ENCODE results near the gene RAB28. TPM values are rescaled to one million over a fixed set of nuclear protein-coding genes. Genes with fewer than 3 reads are reported as not detected.

RAB28 gene
- total and polyA plus RNA-seq, 9 of the 15 experiments (the other 6 are each of a cell fraction or from before 2014, with no cell fraction given) = 6.7 to 40.4 (median 23.0) TPM

DNA sequence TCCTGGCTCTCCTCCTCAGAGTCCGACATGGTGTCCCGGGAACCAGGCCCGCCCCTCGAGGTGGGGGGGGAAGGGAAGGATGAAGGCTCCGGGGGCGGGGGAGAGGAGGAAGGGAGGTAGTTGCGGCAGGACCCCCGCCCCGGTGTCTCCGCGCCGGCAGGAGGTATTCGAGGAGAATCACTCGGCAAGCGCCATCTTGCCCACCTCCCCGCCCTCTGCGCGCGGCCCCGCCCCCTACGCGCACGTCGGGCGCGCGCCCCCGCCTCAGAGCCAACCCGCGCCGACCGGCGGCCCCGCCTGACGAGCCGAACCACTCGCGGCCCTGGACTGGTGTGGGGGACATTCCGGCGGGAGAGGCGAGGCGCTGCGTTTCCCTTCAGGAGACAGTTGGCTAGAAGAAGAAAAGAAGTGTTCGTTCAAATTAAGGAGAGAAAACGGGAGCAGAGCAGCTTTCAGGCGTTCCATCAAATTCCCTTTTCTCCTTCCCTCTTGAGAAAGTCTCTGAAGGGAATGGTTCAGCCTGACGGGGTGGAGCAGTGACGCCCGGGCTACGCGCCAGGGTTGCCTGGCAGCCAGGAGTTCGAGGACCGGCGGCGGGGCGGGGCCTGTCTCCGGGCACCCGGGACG is at the start of gene RAB28 (continued):
- TF ChIP-seq CREB1 (IDR thresholded peaks at IDR 0.05) (peak; percentile 94), CREB1 (CRISPR knock-in tag; IDR thresholded peaks at IDR 0.05) (peak; percentile 86), SMC3 (conservative IDR thresholded peaks at IDR 0.05; ENCODE audit: insufficient read depth, low read depth, low read length) (no peak), ZNF354B (CRISPR knock-in tag; IDR thresholded peaks at IDR 0.05) (no peak), SRSF7 (optimal IDR thresholded peaks at IDR 0.05; ENCODE audit: low read depth, low read length) (no peak), ZC3H4 (CRISPR knock-in tag; IDR thresholded peaks at IDR 0.05; ENCODE audit: borderline replicate concordance) (no peak), ZNF224 (CRISPR knock-in tag; IDR thresholded peaks at IDR 0.05) (no peak), STAT5B (CRISPR knock-in tag; IDR thresholded peaks at IDR 0.05) (no peak), ARHGAP35 (IDR thresholded peaks at IDR 0.05; ENCODE audit: partially characterized antibody) (no peak), CBFB (CRISPR knock-in tag; IDR thresholded peaks at IDR 0.05) (no peak), EP300 (IDR thresholded peaks at IDR 0.05; ENCODE audit: low read length) (no peak), RBM34 (IDR thresholded peaks at IDR 0.05; ENCODE audit: borderline replicate concordance, insufficient read depth, low read length) (no peak), SIRT6 (IDR thresholded peaks at IDR 0.05; ENCODE audit: low read depth, low read length) (no peak), RBM14 (IDR thresholded peaks at IDR 0.05; ENCODE audit: borderline replicate concordance, insufficient read depth, low read depth, low read length) (no peak), RBM25 (IDR thresholded peaks at IDR 0.05; ENCODE audit: low read depth, low read length, severe bottlenecking) (no peak), STAT5A (IDR thresholded peaks at IDR 0.05; ENCODE audit: borderline replicate concordance, low read length) (no peak), FOXJ3 (CRISPR knock-in tag; IDR thresholded peaks at IDR 0.05) (no peak)
- TF ChIP-seq, protein P1, sequence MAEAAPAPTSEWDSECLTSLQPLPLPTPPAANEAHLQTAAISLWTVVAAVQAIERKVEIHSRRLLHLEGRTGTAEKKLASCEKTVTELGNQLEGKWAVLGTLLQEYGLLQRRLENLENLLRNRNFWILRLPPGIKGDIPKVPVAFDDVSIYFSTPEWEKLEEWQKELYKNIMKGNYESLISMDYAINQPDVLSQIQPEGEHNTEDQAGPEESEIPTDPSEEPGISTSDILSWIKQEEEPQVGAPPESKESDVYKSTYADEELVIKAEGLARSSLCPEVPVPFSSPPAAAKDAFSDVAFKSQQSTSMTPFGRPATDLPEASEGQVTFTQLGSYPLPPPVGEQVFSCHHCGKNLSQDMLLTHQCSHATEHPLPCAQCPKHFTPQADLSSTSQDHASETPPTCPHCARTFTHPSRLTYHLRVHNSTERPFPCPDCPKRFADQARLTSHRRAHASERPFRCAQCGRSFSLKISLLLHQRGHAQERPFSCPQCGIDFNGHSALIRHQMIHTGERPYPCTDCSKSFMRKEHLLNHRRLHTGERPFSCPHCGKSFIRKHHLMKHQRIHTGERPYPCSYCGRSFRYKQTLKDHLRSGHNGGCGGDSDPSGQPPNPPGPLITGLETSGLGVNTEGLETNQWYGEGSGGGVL (CRISPR knock-in tag; IDR thresholded peaks at IDR 0.05) = no peak
- TF ChIP-seq, protein P2, sequence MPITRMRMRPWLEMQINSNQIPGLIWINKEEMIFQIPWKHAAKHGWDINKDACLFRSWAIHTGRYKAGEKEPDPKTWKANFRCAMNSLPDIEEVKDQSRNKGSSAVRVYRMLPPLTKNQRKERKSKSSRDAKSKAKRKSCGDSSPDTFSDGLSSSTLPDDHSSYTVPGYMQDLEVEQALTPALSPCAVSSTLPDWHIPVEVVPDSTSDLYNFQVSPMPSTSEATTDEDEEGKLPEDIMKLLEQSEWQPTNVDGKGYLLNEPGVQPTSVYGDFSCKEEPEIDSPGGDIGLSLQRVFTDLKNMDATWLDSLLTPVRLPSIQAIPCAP (CRISPR knock-in tag; IDR thresholded peaks at IDR 0.05; ENCODE audit: borderline replicate concordance) = no peak
- TF ChIP-seq, protein P3, sequence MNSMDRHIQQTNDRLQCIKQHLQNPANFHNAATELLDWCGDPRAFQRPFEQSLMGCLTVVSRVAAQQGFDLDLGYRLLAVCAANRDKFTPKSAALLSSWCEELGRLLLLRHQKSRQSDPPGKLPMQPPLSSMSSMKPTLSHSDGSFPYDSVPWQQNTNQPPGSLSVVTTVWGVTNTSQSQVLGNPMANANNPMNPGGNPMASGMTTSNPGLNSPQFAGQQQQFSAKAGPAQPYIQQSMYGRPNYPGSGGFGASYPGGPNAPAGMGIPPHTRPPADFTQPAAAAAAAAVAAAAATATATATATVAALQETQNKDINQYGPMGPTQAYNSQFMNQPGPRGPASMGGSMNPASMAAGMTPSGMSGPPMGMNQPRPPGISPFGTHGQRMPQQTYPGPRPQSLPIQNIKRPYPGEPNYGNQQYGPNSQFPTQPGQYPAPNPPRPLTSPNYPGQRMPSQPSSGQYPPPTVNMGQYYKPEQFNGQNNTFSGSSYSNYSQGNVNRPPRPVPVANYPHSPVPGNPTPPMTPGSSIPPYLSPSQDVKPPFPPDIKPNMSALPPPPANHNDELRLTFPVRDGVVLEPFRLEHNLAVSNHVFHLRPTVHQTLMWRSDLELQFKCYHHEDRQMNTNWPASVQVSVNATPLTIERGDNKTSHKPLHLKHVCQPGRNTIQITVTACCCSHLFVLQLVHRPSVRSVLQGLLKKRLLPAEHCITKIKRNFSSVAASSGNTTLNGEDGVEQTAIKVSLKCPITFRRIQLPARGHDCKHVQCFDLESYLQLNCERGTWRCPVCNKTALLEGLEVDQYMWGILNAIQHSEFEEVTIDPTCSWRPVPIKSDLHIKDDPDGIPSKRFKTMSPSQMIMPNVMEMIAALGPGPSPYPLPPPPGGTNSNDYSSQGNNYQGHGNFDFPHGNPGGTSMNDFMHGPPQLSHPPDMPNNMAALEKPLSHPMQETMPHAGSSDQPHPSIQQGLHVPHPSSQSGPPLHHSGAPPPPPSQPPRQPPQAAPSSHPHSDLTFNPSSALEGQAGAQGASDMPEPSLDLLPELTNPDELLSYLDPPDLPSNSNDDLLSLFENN (IDR thresholded peaks at IDR 0.05; ENCODE audit: low read depth in 2 of 2, low read length in 2 of 2) = no peak
- TF ChIP-seq, protein P4, sequence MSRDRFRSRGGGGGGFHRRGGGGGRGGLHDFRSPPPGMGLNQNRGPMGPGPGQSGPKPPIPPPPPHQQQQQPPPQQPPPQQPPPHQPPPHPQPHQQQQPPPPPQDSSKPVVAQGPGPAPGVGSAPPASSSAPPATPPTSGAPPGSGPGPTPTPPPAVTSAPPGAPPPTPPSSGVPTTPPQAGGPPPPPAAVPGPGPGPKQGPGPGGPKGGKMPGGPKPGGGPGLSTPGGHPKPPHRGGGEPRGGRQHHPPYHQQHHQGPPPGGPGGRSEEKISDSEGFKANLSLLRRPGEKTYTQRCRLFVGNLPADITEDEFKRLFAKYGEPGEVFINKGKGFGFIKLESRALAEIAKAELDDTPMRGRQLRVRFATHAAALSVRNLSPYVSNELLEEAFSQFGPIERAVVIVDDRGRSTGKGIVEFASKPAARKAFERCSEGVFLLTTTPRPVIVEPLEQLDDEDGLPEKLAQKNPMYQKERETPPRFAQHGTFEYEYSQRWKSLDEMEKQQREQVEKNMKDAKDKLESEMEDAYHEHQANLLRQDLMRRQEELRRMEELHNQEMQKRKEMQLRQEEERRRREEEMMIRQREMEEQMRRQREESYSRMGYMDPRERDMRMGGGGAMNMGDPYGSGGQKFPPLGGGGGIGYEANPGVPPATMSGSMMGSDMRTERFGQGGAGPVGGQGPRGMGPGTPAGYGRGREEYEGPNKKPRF (IDR thresholded peaks at IDR 0.05; ENCODE audit: low read depth, low read length) = no peak
